ENCODE data around the gene RSAD2. TPM values are rescaled to one million over a fixed set of nuclear protein-coding genes. Genes with fewer than 3 reads are reported as not detected.

RSAD2 gene
- total and polyA plus RNA-seq, 2 donors (not counting 1 experiment from before 2014, with no cell fraction given) = 0.81 to 1.5 TPM

GRCh38 chr2:6852195-6852594 lies 25.4 kb upstream of the RSAD2 start:
- Histone ChIP-seq H3K9ac (ENCODE audit: low read length) (no peak overlapping the region), H3K27ac (ENCODE audit: low read length in 2 of 2) (no peak overlapping the region), H3K4me2 (replicated peaks; ENCODE audit: low read depth, low read length, poor library complexity, severe bottlenecking) (no peak overlapping the region), H3K36me3 (replicated peaks in 1 of 2; ENCODE audit: control extremely low read depth in 1 of 2, control insufficient read depth in 1 of 2, extremely low read depth in 1 of 2, insufficient read depth in 2 of 2, low read length in 1 of 2) (peaks cover 11 to 13% of the 10 kb centered on the region in 2 experiments), H3K4me1 (ENCODE audit: control insufficient read depth in 2 of 2, insufficient read depth in 2 of 2, low read length in 2 of 2) (no peaks in the 10 kb centered on the region), H3K4me3 (ENCODE audit: control extremely low read depth in 1 of 5, extremely low read depth in 1 of 5, insufficient read depth in 1 of 5, low read depth in 2 of 5, low read length in 4 of 5) (no peak overlapping the region), H4K20me1 (ENCODE audit: control insufficient read depth, insufficient read depth, low read length, poor library complexity, severe bottlenecking) (no peaks in the 10 kb centered on the region), H3K79me2 (ENCODE audit: control insufficient read depth, insufficient read depth, low read length) (no peaks in the 10 kb centered on the region), H3K27me3 (replicated peaks in 1 of 4; ENCODE audit: control extremely low read depth in 1 of 4, control insufficient read depth in 3 of 4, insufficient read depth in 4 of 4, low read length in 3 of 4) (no peaks in the 10 kb centered on the region), H3K9me3 (ENCODE audit: control extremely low read depth in 1 of 3, control insufficient read depth in 2 of 3, insufficient read depth in 1 of 3, low read length in 2 of 3) (peaks cover 4 to 20% (median 16%) of the 10 kb centered on the region in 3 donors), H2AFZ (ENCODE audit: insufficient read depth, low read depth, low read length, poor library complexity, severe bottlenecking) (no peak overlapping the region)
- Mint-ChIP-seq H3K27me3 (no peaks in the 10 kb centered on the region), H3K4me1 (no peaks in the 10 kb centered on the region), H3K4me3 (no peak overlapping the region), H3K9me3 (ENCODE audit: insufficient read depth) (peaks cover 8% of the 10 kb centered on the region), H3K27ac (no peak overlapping the region)
- DNase-seq (no peak), ATAC-seq (ENCODE audit: low read depth) (no peak)
- WGBS (ENCODE audit: insufficient coverage) = no CpG with 5 or more reads among the region's 2 CpGs
- ChIA-PET POLR2A (no interaction called here), CTCF (no interaction called here)
- intact Hi-C loops (cut with micrococcal nuclease) = no loop called here
- no peak for TF ChIP-seq CTCF (IDR thresholded peaks at IDR 0.05)
- no peak for TF ChIP-seq EZH2 (IDR thresholded peaks at IDR 0.05; ENCODE audit: borderline replicate concordance, insufficient read depth, low read depth, low read length, poor library complexity, severe bottlenecking)

- Histone ChIP-seq H3K79me2 (ENCODE audit: control insufficient read depth, insufficient read depth, low read length) (no peaks in the 10 kb centered on the region), H4K20me1 (ENCODE audit: control insufficient read depth, insufficient read depth, low read length, poor library complexity, severe bottlenecking) (no peaks in the 10 kb centered on the region), H3K27me3 (replicated peaks in 1 of 4; ENCODE audit: control extremely low read depth in 1 of 4, control insufficient read depth in 3 of 4, insufficient read depth in 4 of 4, low read length in 3 of 4) (no peaks in the 10 kb centered on the region), H3K36me3 (replicated peaks in 1 of 2; ENCODE audit: control extremely low read depth in 1 of 2, control insufficient read depth in 1 of 2, extremely low read depth in 1 of 2, insufficient read depth in 2 of 2, low read length in 1 of 2) (peaks cover 8% of the 10 kb centered on the region in 2 experiments), H3K4me2 (replicated peaks; ENCODE audit: low read depth, low read length, poor library complexity, severe bottlenecking) (no peak overlapping the region), H3K9ac (ENCODE audit: low read length) (no peak overlapping the region), H3K4me3 (ENCODE audit: control extremely low read depth in 1 of 5, extremely low read depth in 1 of 5, insufficient read depth in 1 of 5, low read depth in 2 of 5, low read length in 4 of 5) (no peak overlapping the region), H3K9me3 (ENCODE audit: control extremely low read depth in 1 of 3, control insufficient read depth in 2 of 3, insufficient read depth in 1 of 3, low read length in 2 of 3) (peaks cover 1 to 14% (median 11%) of the 10 kb centered on the region in 3 donors), H2AFZ (ENCODE audit: insufficient read depth, low read depth, low read length, poor library complexity, severe bottlenecking) (no peak overlapping the region), H3K27ac (ENCODE audit: low read length in 2 of 2) (no peak overlapping the region), H3K4me1 (ENCODE audit: control insufficient read depth in 2 of 2, insufficient read depth in 2 of 2, low read length in 2 of 2) (no peaks in the 10 kb centered on the region)
- intact Hi-C loops (cut with micrococcal nuclease) = no loop called here
- ChIA-PET CTCF (no interaction called here), POLR2A (no interaction called here)
- Mint-ChIP-seq H3K4me3 (no peak overlapping the region), H3K27ac (no peak overlapping the region), H3K4me1 (no peaks in the 10 kb centered on the region), H3K27me3 (no peaks in the 10 kb centered on the region), H3K9me3 (ENCODE audit: insufficient read depth) (peaks cover 5% of the 10 kb centered on the region)
- WGBS (ENCODE audit: insufficient coverage) = 100% methylated on average over 1 of the region's 2 CpGs
- DNase-seq (no peak), ATAC-seq (ENCODE audit: low read depth) (no peak)
- TF ChIP-seq CTCF (IDR thresholded peaks at IDR 0.05) (no peak), EZH2 (IDR thresholded peaks at IDR 0.05; ENCODE audit: borderline replicate concordance, insufficient read depth, low read depth, low read length, poor library complexity, severe bottlenecking) (no peak)
Measured at GRCh38 chr2:6854416-6854815, 23.2 kb upstream of the RSAD2 start.
